NCI-H446 treated with DMSO at 0.1 percent for 48 hours (cell line): ENCODE measurements around the gene LRRC26.

Experiments
- DNase-seq: peaks from one replicate; lab custom pipeline; 2025; lab: John Stamatoyannopoulos, UW

LRRC26 gene

GRCh38 chr9:137167277-137167746 is 2.5 kb downstream of the LRRC26 start:
- no peak for DNase-seq

GRCh38 chr9:137166380-137167229 is 3.2 kb downstream of the LRRC26 start:
- no peak for DNase-seq

- no peak for DNase-seq
Measured at GRCh38 chr9:137165250-137165836, 4.5 kb downstream of the LRRC26 start.

GRCh38 chr9:137164370-137165249 is 5.2 kb downstream of the LRRC26 start:
- DNase-seq, result no peak

- DNase-seq, result no peak
Measured at GRCh38 chr9:137163805-137164204, 6.0 kb downstream of the LRRC26 start.

- DNase-seq, result no peak
Measured at GRCh38 chr9:137163365-137163715, 6.5 kb downstream of the LRRC26 start.

GRCh38 chr9:137162505-137163364 is 7.1 kb downstream of the LRRC26 start:
- DNase-seq, result no peak

GRCh38 chr9:137161558-137162486 is 8.0 kb downstream of the LRRC26 start:
- DNase-seq, result no peak

- DNase-seq, result no peak
Measured at GRCh38 chr9:137160716-137161557, 8.9 kb downstream of the LRRC26 start.

GRCh38 chr9:137160054-137160425 is 9.8 kb downstream of the LRRC26 start:
- DNase-seq, result no peak

- no peak for DNase-seq
Measured at GRCh38 chr9:137159105-137160053, 10.5 kb downstream of the LRRC26 start.

GRCh38 chr9:137158625-137159024 is 11.2 kb downstream of the LRRC26 start:
- no peak for DNase-seq

- no peak for DNase-seq
Measured at GRCh38 chr9:137157618-137158415, 12.0 kb downstream of the LRRC26 start.

- DNase-seq, result no peak
Measured at GRCh38 chr9:137156567-137157375, 13.1 kb downstream of the LRRC26 start.

- no peak for DNase-seq
Measured at GRCh38 chr9:137152844-137153405, 16.9 kb downstream of the LRRC26 start.
